ENCODE data around the gene SLC26A1. TPM values are rescaled to one million over a fixed set of nuclear protein-coding genes. Genes with fewer than 3 reads are reported as not detected.
"Not testable (repeated sequence)": the region's sequence is repeated elsewhere in the genome, so short reads cannot be mapped to it uniquely, and the experiment has no call there.

Gene SLC26A1
- total RNA-seq, 2 experiments from 2014 or later, result 0.20 TPM; not detected in 1

GRCh38 chr4:985123-985830, 7.9 kb downstream of the SLC26A1 start:
- Mint-ChIP-seq H3K4me3 (no peak overlapping the region), H3K27me3 (no peaks in the 10 kb centered on the region), H3K9me3 (no peaks in the 10 kb centered on the region), H3K4me1 (peaks cover 28% of the 10 kb centered on the region), H3K36me3 (ENCODE audit: low read depth) (no peaks in the 10 kb centered on the region), H3K27ac (no peak overlapping the region)
- peak; percentile 67 for DNase-seq
- POLR2A ChIA-PET, result no interaction called here
- CTCF ChIA-PET, result no interaction called here

GRCh38 chr4:984336-985054, 8.7 kb downstream of the SLC26A1 start:
- H3K27ac Mint-ChIP-seq, result no peak overlapping the region
- H3K27me3 Mint-ChIP-seq, result no peaks in the 10 kb centered on the region
- DNase-seq, result no peak
- H3K4me3 Mint-ChIP-seq, result no peak overlapping the region
- H3K4me1 Mint-ChIP-seq, result peaks cover 28% of the 10 kb centered on the region
- CTCF ChIA-PET, result no interaction called here
- no peaks in the 10 kb centered on the region for H3K9me3 Mint-ChIP-seq
- no peaks in the 10 kb centered on the region for H3K36me3 Mint-ChIP-seq (ENCODE audit: low read depth)
- POLR2A ChIA-PET, result interaction anchor here (1.4 kb wide), 1 partner anchor 26 kb away, joined by 3 read pairs; no protein-coding TSS in a partner anchor

GRCh38 chr4:982814-983213, 10.4 kb downstream of the SLC26A1 start:
- Mint-ChIP-seq H3K4me1 (peaks cover 24% of the 10 kb centered on the region), H3K27ac (no peak overlapping the region), H3K4me3 (no peak overlapping the region), H3K9me3 (no peaks in the 10 kb centered on the region), H3K27me3 (no peaks in the 10 kb centered on the region), H3K36me3 (ENCODE audit: low read depth) (no peaks in the 10 kb centered on the region)
- CTCF ChIA-PET, result no interaction called here
- DNase-seq, result no peak
- POLR2A ChIA-PET, result interaction anchor here (1.3 kb wide), 1 partner anchor 20 kb away, joined by 3 read pairs; no protein-coding TSS in a partner anchor

- no peak overlapping the region for H3K4me3 Mint-ChIP-seq
- CTCF ChIA-PET, result no interaction called here
- H3K27ac Mint-ChIP-seq, result no peak overlapping the region
- H3K36me3 Mint-ChIP-seq (ENCODE audit: low read depth), result no peaks in the 10 kb centered on the region
- no peaks in the 10 kb centered on the region for H3K9me3 Mint-ChIP-seq
- no peak for DNase-seq
- H3K4me1 Mint-ChIP-seq, result peaks cover 20% of the 10 kb centered on the region
- POLR2A ChIA-PET, result no interaction called here
- H3K27me3 Mint-ChIP-seq, result no peaks in the 10 kb centered on the region
Observed at GRCh38 chr4:982291-982690, 10.9 kb downstream of the SLC26A1 start.

GRCh38 chr4:978957-979701, 14.1 kb downstream of the SLC26A1 start:
- no peaks in the 10 kb centered on the region for H3K27me3 Mint-ChIP-seq
- POLR2A ChIA-PET, result no interaction called here
- H3K4me3 Mint-ChIP-seq, result no peak overlapping the region
- DNase-seq, result no peak
- no peaks in the 10 kb centered on the region for H3K4me1 Mint-ChIP-seq
- H3K27ac Mint-ChIP-seq, result no peak overlapping the region
- H3K36me3 Mint-ChIP-seq (ENCODE audit: low read depth), result no peaks in the 10 kb centered on the region
- H3K9me3 Mint-ChIP-seq, result no peaks in the 10 kb centered on the region
- CTCF ChIA-PET, result no interaction called here

- H3K27me3 Mint-ChIP-seq; H3K4me1 Mint-ChIP-seq; CTCF ChIA-PET; H3K36me3 Mint-ChIP-seq (ENCODE audit: low read depth); POLR2A ChIA-PET; H3K4me3 Mint-ChIP-seq; DNase-seq; H3K9me3 Mint-ChIP-seq; H3K27ac Mint-ChIP-seq: not testable (repeated sequence)
Observed at GRCh38 chr4:976016-976415, 17.2 kb downstream of the SLC26A1 start.

GRCh38 chr4:974668-975067, 18.5 kb downstream of the SLC26A1 start:
- no peak overlapping the region for H3K4me3 Mint-ChIP-seq
- no peaks in the 10 kb centered on the region for H3K9me3 Mint-ChIP-seq
- no peaks in the 10 kb centered on the region for H3K27me3 Mint-ChIP-seq
- ChIA-PET CTCF (no interaction called here), POLR2A (no interaction called here)
- H3K36me3 Mint-ChIP-seq (ENCODE audit: low read depth), result no peaks in the 10 kb centered on the region
- DNase-seq, result no peak
- H3K4me1 Mint-ChIP-seq, result peaks cover 6% of the 10 kb centered on the region
- no peak overlapping the region for H3K27ac Mint-ChIP-seq

- H3K4me3 Mint-ChIP-seq, result peak within 1 kb of the TSS; percentile 56
- no peak within 1 kb of the TSS for H3K27ac Mint-ChIP-seq
- H3K4me1 Mint-ChIP-seq, result peaks cover 6% of the 10 kb centered on the region
- H3K27me3 Mint-ChIP-seq, result no peaks in the 10 kb centered on the region
- H3K36me3 Mint-ChIP-seq (ENCODE audit: low read depth), result no peaks in the 10 kb centered on the region
- no peaks in the 10 kb centered on the region for H3K9me3 Mint-ChIP-seq
- POLR2A ChIA-PET, result interaction anchor here (0.8 to 2.0 kb wide), 4 partner anchors 11 to 44 kb away, joined by 3 to 6 read pairs (median 4); partner anchors contain the start of genes GAK and TMEM175
- DNase-seq, result peak; percentile 90
- CTCF ChIA-PET, result no interaction called here
Observed at GRCh38 chr4:973431-974397, 19.5 kb downstream of the SLC26A1 start, which contains the start of gene DGKQ. TSS of gene DGKQ (minus strand) at chr4:973569. CDS start at chr4:973482, 87 bp downstream.

- CTCF ChIA-PET, result no interaction called here
Observed at GRCh38 chr4:972651-973424, 20.4 kb downstream of the SLC26A1 start.

GRCh38 chr4:971666-972500, 21.3 kb downstream of the SLC26A1 start:
- POLR2A ChIA-PET, result interaction anchor here (1.3 to 2.0 kb wide), 3 partner anchors 30 to 40 kb away, joined by 3 to 6 read pairs (median 4); partner anchors contain the start of genes GAK and TMEM175
- H3K27ac Mint-ChIP-seq, result no peak overlapping the region
- H3K27me3 Mint-ChIP-seq, result no peaks in the 10 kb centered on the region
- CTCF ChIA-PET, result no interaction called here
- peak overlapping the region; percentile 56 for H3K4me3 Mint-ChIP-seq
- no peak for DNase-seq
- H3K9me3 Mint-ChIP-seq, result no peaks in the 10 kb centered on the region
- peaks cover 6% of the 10 kb centered on the region for H3K4me1 Mint-ChIP-seq
- H3K36me3 Mint-ChIP-seq (ENCODE audit: low read depth), result no peaks in the 10 kb centered on the region

More at GRCh38 chr4:972651-973424, 20.4 kb downstream of the SLC26A1 start:
- POLR2A ChIA-PET, result interaction anchor here (0.8 to 2.0 kb wide), 5 partner anchors 10 to 43 kb away, joined by 3 to 6 read pairs (median 4); partner anchors contain the start of genes GAK and TMEM175
- H3K36me3 Mint-ChIP-seq (ENCODE audit: low read depth), result no peaks in the 10 kb centered on the region
- DNase-seq, result peak; percentile 58
- peak overlapping the region; percentile 56 for H3K4me3 Mint-ChIP-seq
- H3K4me1 Mint-ChIP-seq, result peaks cover 6% of the 10 kb centered on the region
- H3K27me3 Mint-ChIP-seq, result no peaks in the 10 kb centered on the region
- H3K27ac Mint-ChIP-seq, result no peak overlapping the region
- no peaks in the 10 kb centered on the region for H3K9me3 Mint-ChIP-seq

- H3K4me3 Mint-ChIP-seq, result peak overlapping the region; percentile 35
- POLR2A ChIA-PET, result no interaction called here
- no peak overlapping the region for H3K27ac Mint-ChIP-seq
- no peaks in the 10 kb centered on the region for H3K36me3 Mint-ChIP-seq (ENCODE audit: low read depth)
- peaks cover 6% of the 10 kb centered on the region for H3K4me1 Mint-ChIP-seq
- DNase-seq, result no peak
- H3K27me3 Mint-ChIP-seq, result no peaks in the 10 kb centered on the region
- CTCF ChIA-PET, result no interaction called here
- no peaks in the 10 kb centered on the region for H3K9me3 Mint-ChIP-seq
Observed at GRCh38 chr4:970854-971520, 22.2 kb downstream of the SLC26A1 start.
